H9 (cell line): ENCODE results near the gene CCDC85B. TPM values are rescaled to one million over a fixed set of nuclear protein-coding genes. Genes with fewer than 3 reads are reported as not detected.

Source experiments
- DNase-seq: peaks from one replicate; pipeline ENCODE4 v3.0.0-alpha.2; 2017
- H2AFZ ChIP-seq: one replicate; pipeline ENCODE4 v1.6.1; 2013; ENCODE audit warnings: mild to moderate bottlenecking, low read length, control low read depth, moderate library complexity
- H2AK5ac ChIP-seq: 2 replicates; pipeline ENCODE4 v1.6.1; 2013; ENCODE audit warnings: low read length, control low read depth, mixed read lengths; ENCODE audit not compliant: insufficient read length
- H2BK120ac ChIP-seq: one replicate; pipeline ENCODE4 v1.6.1; 2013; ENCODE audit warnings: low read depth, mild to moderate bottlenecking, low read length, control low read depth, inconsistent platforms; ENCODE audit not compliant: poor library complexity, severe bottlenecking
- H2BK12ac ChIP-seq: 2 replicates; pipeline ENCODE4 v1.6.1; 2013; ENCODE audit warnings: low read length, control low read depth, mixed read lengths, low read depth; ENCODE audit not compliant: insufficient read length
- H2BK15ac ChIP-seq: 2 replicates; pipeline ENCODE4 v1.6.1; 2013; ENCODE audit warnings: low read depth, low read length, control low read depth
- H2BK20ac ChIP-seq: one replicate; pipeline ENCODE4 v1.6.1; 2013; ENCODE audit warnings: low read depth, mild to moderate bottlenecking, low read length, control low read depth, inconsistent platforms; ENCODE audit not compliant: poor library complexity, severe bottlenecking
- H2BK5ac ChIP-seq: 2 replicates; pipeline ENCODE4 v1.6.1; 2013; ENCODE audit warnings: low read length, control low read depth, mixed read lengths; ENCODE audit not compliant: insufficient read length
- H3K14ac ChIP-seq: 2 replicates; pipeline ENCODE4 v1.6.1; 2013; ENCODE audit warnings: low read length, control low read depth; ENCODE audit not compliant: insufficient read depth
- H3K18ac ChIP-seq: 2 replicates; pipeline ENCODE4 v1.6.1; 2013; ENCODE audit warnings: low read depth, mild to moderate bottlenecking, mixed read lengths, low read length, control low read depth; ENCODE audit not compliant: insufficient read length
- H3K23ac ChIP-seq: 2 replicates; pipeline ENCODE4 v1.6.1; 2013; ENCODE audit warnings: low read length, control low read depth, mixed read lengths, low read depth; ENCODE audit not compliant: insufficient read length
- H3K23me2 ChIP-seq: 2 replicates; pipeline ENCODE4 v1.6.1; 2013; ENCODE audit warnings: low read depth, mild to moderate bottlenecking, mixed read lengths, low read length, control low read depth; ENCODE audit not compliant: insufficient read length, poor library complexity, severe bottlenecking
- H3K27ac ChIP-seq: 2 replicates; pipeline ENCODE4 v1.5.1; 2013; ENCODE audit warnings: low read length, control low read depth, mixed read lengths, low read depth; ENCODE audit not compliant: insufficient read length
- H3K27me3 ChIP-seq: 2 replicates; pipeline ENCODE4 v1.6.1; 2013; ENCODE audit warnings: low read length, control low read depth, inconsistent platforms; ENCODE audit not compliant: insufficient read depth
- H3K4ac ChIP-seq: 2 replicates; pipeline ENCODE4 v1.6.1; 2013; ENCODE audit warnings: low read depth, mild to moderate bottlenecking, control low read depth, inconsistent platforms, low read length, moderate library complexity
- H3K4me1 ChIP-seq: 2 replicates; pipeline ENCODE4 v1.6.1; 2013; ENCODE audit warnings: low read length, control low read depth, inconsistent platforms; ENCODE audit not compliant: insufficient read depth
- H3K4me2 ChIP-seq: 2 replicates; pipeline ENCODE4 v1.6.1; 2013; ENCODE audit warnings: low read length, control low read depth, mixed read lengths; ENCODE audit not compliant: insufficient read length, insufficient read depth
- H3K56ac ChIP-seq: 2 replicates; pipeline ENCODE4 v1.6.1; 2013; ENCODE audit warnings: low read depth, mild to moderate bottlenecking, mixed read lengths, low read length, control low read depth; ENCODE audit not compliant: insufficient read length
- H3K79me1 ChIP-seq: 2 replicates; pipeline ENCODE4 v1.6.1; 2013; ENCODE audit warnings: low read depth, mild to moderate bottlenecking, moderate library complexity, low read length, control low read depth, inconsistent platforms; ENCODE audit not compliant: insufficient read depth, poor library complexity, severe bottlenecking
- H3K79me2 ChIP-seq: 2 replicates; pipeline ENCODE4 v1.6.1; 2013; ENCODE audit warnings: low read length, control low read depth, inconsistent platforms; ENCODE audit not compliant: insufficient read depth
- H3K9ac ChIP-seq: 2 replicates; pipeline ENCODE4 v1.6.1; 2013; ENCODE audit warnings: low read length, control low read depth, mixed read lengths; ENCODE audit not compliant: insufficient read length; ENCODE audit errors: extremely low read depth
- H3K9me3 ChIP-seq: one replicate; pipeline ENCODE4 v1.6.1; 2013; ENCODE audit warnings: low read depth, low read length, inconsistent platforms; ENCODE audit not compliant: control insufficient read depth
- H3T11ph ChIP-seq: one replicate; pipeline ENCODE4 v1.6.1; 2013; ENCODE audit warnings: mild to moderate bottlenecking, low read length, control low read depth, inconsistent platforms
- H4K20me1 ChIP-seq: one replicate; pipeline ENCODE4 v1.6.1; 2013; ENCODE audit not compliant: control insufficient read depth, insufficient read length, insufficient read depth
- H4K5ac ChIP-seq: 2 replicates; pipeline ENCODE4 v1.6.1; 2013; ENCODE audit warnings: low read depth, mild to moderate bottlenecking, mixed read lengths, low read length, control low read depth; ENCODE audit not compliant: insufficient read length
- H4K8ac ChIP-seq: replicated peaks from 2 replicates; pipeline ENCODE4 v1.6.1; 2013; ENCODE audit warnings: low read length, control low read depth, mixed read lengths, low read depth; ENCODE audit not compliant: insufficient read length
- H4K91ac ChIP-seq: 2 replicates; pipeline ENCODE4 v1.6.1; 2013; ENCODE audit warnings: low read depth, mild to moderate bottlenecking, moderate library complexity, mixed read lengths, low read length, control low read depth; ENCODE audit not compliant: insufficient read length
- H3K27ac Mint-ChIP-seq, 3 experiments: 2 replicates in 2 of 3; 3 replicates in 1 of 3; pipeline ENCODE4 v1.8.0; 2020 to 2021; ENCODE audit warnings: mixed read lengths in 3 of 3, mild to moderate bottlenecking in 1 of 3, moderate library complexity in 1 of 3
- H3K27me3 Mint-ChIP-seq: 2 replicates; pipeline ENCODE4 v1.8.0; 2021; ENCODE audit warnings: low read depth, mild to moderate bottlenecking, moderate library complexity, mixed read lengths
- H3K36me3 Mint-ChIP-seq, 3 experiments: 2 replicates in 2 of 3; 3 replicates in 1 of 3; pipeline ENCODE4 v1.8.0; 2020 to 2021; ENCODE audit warnings: low read depth in 3 of 3, mixed read lengths in 3 of 3; ENCODE audit not compliant: insufficient read depth in 1 of 3
- H3K4me1 Mint-ChIP-seq, 2 experiments: 2 replicates each; pipeline ENCODE4 v1.8.0; 2020; ENCODE audit warnings: mixed read lengths in 2 of 2
- H3K4me3 Mint-ChIP-seq, 2 experiments: 2 replicates in 1 of 2; 3 replicates in 1 of 2; pipeline ENCODE4 v1.8.0; 2020 to 2021; ENCODE audit warnings: mild to moderate bottlenecking in 2 of 2, mixed read lengths in 2 of 2, moderate library complexity in 1 of 2
- H3K9me3 Mint-ChIP-seq, 2 experiments: 2 replicates in 1 of 2; 3 replicates in 1 of 2; pipeline ENCODE4 v1.8.0; 2020; ENCODE audit warnings: mild to moderate bottlenecking in 2 of 2, mixed read lengths in 2 of 2, moderate library complexity in 1 of 2
- CTCF ChIP-seq: fragments of 200-600 bp; sonication (generic); conservative IDR thresholded peaks from 3 replicates; pipeline ENCODE4 v1.8.0; 2021; ENCODE audit warnings: antibody characterized with exemption, mild to moderate bottlenecking
- WGBS: extraction: QIAGEN DNeasy Blood & Tissue Kit; methylation state at CpG from one replicate; pipeline ENCODE4 v1.1.7; 2013; ENCODE audit warnings: missing lambda C conversion rate, low lambda C conversion rate, mixed read lengths; ENCODE audit not compliant: insufficient read length; ENCODE audit errors: extremely low coverage; 5-methylcytosine and 5-hydroxymethylcytosine counted together
- total RNA-seq: library from RNA; stranded (reverse); gene quantifications from 2 replicates; pipeline ENCODE4 v1.2.1, GENCODE V29; 2021

Gene CCDC85B
- total RNA-seq, 1 experiment from 2014 or later = 23.3 TPM

GRCh38 chr11:65934014-65934413, 43.5 kb downstream of the CCDC85B start:
- no peak for DNase-seq
- no peak overlapping the region for H2BK120ac ChIP-seq
- no peak overlapping the region for H4K5ac ChIP-seq
- H3K4me3 Mint-ChIP-seq = no peak overlapping the region; a peak in 1 of 5 replicates
- H3K4ac ChIP-seq = no peak overlapping the region
- no peak overlapping the region for H3T11ph ChIP-seq
- H3K23me2 ChIP-seq = no peaks in the 10 kb centered on the region
- H2BK15ac ChIP-seq = no peak overlapping the region
- no peak overlapping the region for H3K18ac ChIP-seq
- no peak overlapping the region for H3K56ac ChIP-seq
- H4K20me1 ChIP-seq = no peaks in the 10 kb centered on the region
- H3K27me3 ChIP-seq = no peaks in the 10 kb centered on the region
- no peak overlapping the region for H2AK5ac ChIP-seq
- no peak overlapping the region for H2BK20ac ChIP-seq
- H3K9ac ChIP-seq = no peak overlapping the region
- no peak overlapping the region for H4K91ac ChIP-seq
- no peak overlapping the region for H3K27ac ChIP-seq
- H3K14ac ChIP-seq = no peak overlapping the region
- H3K9me3 ChIP-seq = no peaks in the 10 kb centered on the region
- no peaks in the 10 kb centered on the region for H3K36me3 Mint-ChIP-seq
- no peaks in the 10 kb centered on the region for H3K79me2 ChIP-seq
- H2AFZ ChIP-seq = no peak overlapping the region
- WGBS = no CpG with 5 or more reads among the region's 4 CpGs
- no peak overlapping the region for H2BK5ac ChIP-seq
- no peak for TF ChIP-seq CTCF
- H3K9me3 Mint-ChIP-seq = no peaks in the 10 kb centered on the region
- peaks cover 2% of the 10 kb centered on the region; the same call in 1 of the 2 replicates for H3K27me3 Mint-ChIP-seq
- no peaks in the 10 kb centered on the region for H3K4me1 ChIP-seq
- H4K8ac ChIP-seq = no peak overlapping the region
- no peak overlapping the region for H3K23ac ChIP-seq
- H2BK12ac ChIP-seq = no peak overlapping the region
- no peak overlapping the region for H3K27ac Mint-ChIP-seq
- peaks cover 23 to 31% of the 10 kb centered on the region in 2 experiments for H3K4me1 Mint-ChIP-seq
- no peaks in the 10 kb centered on the region for H3K79me1 ChIP-seq
- no peak overlapping the region for H3K4me2 ChIP-seq
